GM12891 (cell line): ENCODE results near the gene ESPNL.

Experiments
- PAX5 ChIP-seq: IDR thresholded peaks from 2 replicates; pipeline ENCODE4 v1.6.1; 2011; ENCODE audit warnings: low read length, moderate library complexity, mild to moderate bottlenecking; ENCODE audit not compliant: insufficient read depth, severe bottlenecking
- POLR2A ChIP-seq: IDR thresholded peaks from 2 replicates; pipeline ENCODE4 v1.6.1; 2011; ENCODE audit warnings: low read depth, low read length, control low read depth
- POLR2AphosphoS5 ChIP-seq: IDR thresholded peaks from 2 replicates; pipeline ENCODE4 v1.6.1; 2011; ENCODE audit warnings: low read depth, low read length, control low read depth

GRCh38 chr2:238067939-238068338 is 32.2 kb upstream of the ESPNL start:
- TF ChIP-seq POLR2A (no peak), POLR2AphosphoS5 (no peak), PAX5 (no peak)
